Measurements from ENCODE around the gene PRR22.

Gene PRR22

GRCh38 chr19:5784581-5785147, at the start of gene PRR22:
TSS of gene PRR22 (minus strand) at chr19:5784746. CDS start at chr19:5784660, 86 bp downstream.
- DNase-seq, result no peak

- DNase-seq, result no peak
Observed at GRCh38 chr19:5832527-5833216, 48.1 kb upstream of the PRR22 start.

DNA sequence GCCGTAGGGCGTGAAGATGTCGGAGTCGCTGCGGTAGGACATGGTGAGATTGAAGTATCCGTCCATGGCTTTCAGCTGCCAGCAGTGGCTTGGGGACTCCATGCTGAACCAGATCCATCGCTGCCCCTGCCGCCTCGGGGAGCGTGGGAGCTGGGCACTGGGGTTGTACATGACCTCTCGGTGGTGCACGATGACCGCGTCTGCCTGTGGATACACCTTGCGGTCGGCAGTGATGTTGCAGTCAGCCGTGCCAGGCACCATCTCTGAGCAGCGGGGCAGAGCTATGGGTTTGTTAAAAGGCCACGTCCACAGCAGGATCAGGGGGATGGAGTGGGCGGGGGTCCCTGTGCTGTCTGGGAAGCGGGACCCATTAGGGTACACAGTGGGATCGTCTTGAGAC, 47.5 kb upstream of the PRR22 start:
- DNase-seq, result no peak

DNA sequence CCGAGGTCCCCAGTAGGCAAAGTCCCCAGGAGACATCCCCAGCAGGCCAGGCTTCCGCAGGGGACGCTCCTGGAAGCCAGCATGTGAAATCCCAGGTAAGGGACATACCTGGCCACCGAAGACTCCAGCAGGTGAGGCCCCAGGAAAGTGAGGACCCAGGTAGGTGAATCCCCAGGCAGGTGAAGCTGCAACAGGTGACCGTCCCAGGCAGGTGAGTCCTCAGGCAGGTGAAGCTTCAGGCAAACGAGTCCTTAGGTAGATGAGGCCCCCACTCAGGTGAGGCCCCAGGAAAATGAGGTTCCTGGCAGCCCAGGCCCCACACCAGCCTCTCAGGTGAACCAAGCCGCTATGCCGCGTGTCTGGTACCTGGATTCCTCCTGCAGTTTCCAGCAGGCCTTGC, 46.6 kb upstream of the PRR22 start:
- no peak for DNase-seq

GRCh38 chr19:5829567-5830310, 45.2 kb upstream of the PRR22 start:
- DNase-seq, result no peak

- peak; percentile 73 for DNase-seq
Observed at GRCh38 chr19:5828661-5829566, 44.4 kb upstream of the PRR22 start.

GRCh38 chr19:5827891-5828660, 43.5 kb upstream of the PRR22 start:
- DNase-seq, result peak; percentile 88

DNA sequence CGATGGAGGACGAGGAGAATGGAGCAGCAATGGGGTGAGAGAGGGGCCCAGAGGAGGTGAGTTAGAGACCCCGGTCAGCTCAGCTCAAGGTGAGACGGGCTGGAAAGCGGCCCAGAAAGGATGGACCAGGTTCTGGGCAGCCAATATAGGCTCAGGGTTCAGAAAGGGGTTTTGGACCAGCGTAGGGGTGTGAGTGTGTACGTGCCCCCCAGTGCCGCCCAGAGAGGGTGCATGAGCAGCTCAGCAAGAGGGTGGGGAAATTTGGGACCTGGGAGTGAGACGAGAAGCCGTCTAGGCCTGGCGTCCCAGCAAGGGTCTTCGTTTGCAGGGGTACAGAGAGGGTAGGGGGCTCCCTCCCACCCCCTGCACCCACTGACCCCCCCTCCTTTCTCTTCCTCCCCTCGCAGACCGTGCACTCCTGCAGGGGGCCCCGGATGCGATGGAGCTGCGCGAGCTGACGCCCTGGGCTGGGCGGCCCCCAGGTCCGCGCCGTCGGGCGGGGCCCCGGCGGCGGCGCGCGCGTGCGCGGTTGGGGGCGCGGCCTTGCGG, 42.9 kb upstream of the PRR22 start:
- DNase-seq, result peak; percentile 33

DNA sequence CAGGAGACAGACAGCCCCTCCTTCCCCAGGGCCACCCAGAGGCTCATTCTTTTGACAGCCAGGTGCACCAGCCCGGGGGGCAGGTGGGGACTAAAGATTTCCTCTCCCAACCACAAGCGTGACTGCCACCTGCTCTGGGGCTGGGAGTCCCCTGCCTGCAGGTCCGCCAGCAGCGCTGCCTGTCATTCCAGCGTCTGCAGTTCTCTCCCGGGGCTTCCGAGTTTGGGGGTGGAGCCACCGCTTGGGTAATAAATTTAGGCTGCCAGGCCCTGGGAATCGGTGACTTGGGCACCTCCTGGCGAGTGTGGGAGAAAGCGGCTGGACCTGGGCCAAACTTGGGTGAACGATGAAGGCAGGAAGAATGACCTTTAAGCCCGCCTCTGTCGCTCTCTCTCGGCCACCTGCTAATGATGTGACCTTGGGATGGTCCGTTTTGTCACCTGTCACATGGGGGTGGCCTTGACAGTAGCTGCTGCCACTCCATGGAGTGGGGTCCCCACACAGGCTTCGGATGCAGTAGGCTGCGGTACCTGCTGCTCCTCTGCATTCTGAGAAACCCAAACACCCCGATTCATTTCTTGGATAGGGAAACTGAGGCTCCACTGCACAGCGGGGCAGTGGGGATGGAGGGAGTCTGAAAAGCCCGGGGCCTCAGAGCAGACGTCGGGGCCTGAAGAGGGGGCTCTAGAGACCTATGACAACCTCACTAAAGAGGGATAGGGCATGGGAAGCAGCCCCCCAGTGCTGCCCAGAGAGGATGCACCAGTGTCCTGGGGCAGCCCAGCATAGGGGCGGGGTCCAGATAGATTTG, 42.2 kb upstream of the PRR22 start:
- DNase-seq, result peak; percentile 95

DNA sequence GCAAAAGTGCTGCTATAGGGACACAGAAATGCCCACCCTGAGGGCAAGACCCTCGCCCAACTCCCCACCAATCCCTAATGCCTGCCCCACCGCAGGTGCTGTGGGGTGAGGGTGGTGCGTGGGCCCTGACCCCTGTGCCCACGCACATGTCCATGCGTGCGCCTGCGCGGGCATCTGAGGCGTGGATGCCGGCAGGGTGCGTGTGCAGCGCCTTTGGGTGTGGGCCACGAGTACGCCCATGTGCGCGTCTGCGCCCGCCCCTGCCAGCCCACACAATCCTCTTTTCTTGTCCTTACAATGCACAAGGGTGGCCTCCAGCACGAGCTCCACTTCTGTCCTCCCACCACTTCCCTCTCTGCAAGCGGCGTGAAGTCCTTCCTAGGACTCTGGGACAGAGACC, 40.6 kb upstream of the PRR22 start:
- DNase-seq, result no peak

DNA sequence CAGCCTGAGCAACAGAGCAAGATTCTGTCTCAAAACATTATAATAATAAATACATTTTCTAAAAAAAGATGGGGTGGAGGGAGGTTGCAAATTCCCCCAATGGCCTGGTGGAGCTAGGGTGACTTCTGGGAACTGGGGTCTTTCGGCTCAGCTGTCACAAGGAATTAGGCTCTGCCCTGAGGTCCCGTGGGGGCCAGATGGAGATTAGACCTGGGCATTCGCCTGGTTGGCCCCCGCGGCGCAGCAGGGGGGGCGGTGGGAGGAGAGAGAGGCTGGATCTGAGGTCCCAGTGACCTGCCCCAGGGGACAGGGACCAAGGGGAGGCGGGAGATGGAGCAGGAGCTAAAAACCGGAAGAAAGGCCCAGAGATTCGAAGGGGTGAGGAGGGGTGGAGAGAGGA, 40.2 kb upstream of the PRR22 start:
- no peak for DNase-seq

GRCh38 chr19:5823579-5824281, 39.2 kb upstream of the PRR22 start:
- no peak for DNase-seq

DNA sequence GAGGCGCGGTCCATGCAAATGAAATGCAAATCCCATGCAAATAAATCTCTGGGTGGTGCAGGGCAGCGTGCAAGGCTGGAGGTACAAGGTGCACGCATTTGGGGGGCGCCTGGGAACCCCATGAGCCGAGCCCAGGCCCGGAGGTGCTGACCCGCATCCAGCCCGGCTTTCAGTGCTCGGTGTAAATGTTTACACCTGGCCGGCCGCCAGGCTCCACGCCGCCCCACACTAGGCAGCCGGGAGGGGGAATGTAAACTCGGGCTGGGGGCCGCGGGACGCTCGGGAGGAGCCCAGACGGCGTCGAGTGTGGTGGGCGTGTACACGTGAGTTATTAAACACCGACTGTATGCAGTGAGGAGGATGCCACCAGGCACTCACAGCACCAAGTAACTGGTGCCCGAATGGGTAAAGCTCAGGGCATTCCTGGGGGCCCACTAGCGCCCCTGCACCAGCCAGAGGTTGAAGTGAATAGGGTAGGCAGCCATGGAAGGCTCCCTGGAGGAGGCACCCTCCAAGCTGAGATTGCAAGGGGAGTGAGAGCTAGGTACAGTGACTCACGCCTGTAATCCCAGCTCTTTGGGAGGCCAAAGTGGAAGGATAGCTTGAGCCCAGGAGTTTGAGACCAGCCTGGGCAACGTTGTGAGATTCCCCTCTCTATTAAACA, 37.8 kb upstream of the PRR22 start:
- DNase-seq, result no peak

GRCh38 chr19:5821521-5822180, 37.1 kb upstream of the PRR22 start:
- no peak for DNase-seq

DNA sequence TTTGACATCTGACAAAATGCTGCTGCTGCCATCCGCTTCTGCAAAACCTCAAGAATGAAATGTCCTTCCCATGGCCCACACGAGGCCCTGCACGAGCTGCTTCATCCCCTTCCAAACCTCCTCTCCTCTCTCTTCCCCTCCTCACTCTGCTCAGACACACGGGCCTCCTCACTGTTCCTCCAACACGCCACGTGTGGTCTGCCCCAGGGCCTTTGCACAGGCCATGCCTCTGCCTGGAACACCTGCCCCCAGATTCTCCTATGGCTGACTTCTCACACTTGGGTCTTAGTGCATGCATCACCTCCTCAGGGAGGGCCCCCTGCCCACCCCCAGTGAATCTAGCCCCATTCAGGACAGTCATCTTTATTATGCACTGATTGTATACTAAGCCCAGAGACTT, 36.2 kb upstream of the PRR22 start:
- DNase-seq, result no peak

DNA sequence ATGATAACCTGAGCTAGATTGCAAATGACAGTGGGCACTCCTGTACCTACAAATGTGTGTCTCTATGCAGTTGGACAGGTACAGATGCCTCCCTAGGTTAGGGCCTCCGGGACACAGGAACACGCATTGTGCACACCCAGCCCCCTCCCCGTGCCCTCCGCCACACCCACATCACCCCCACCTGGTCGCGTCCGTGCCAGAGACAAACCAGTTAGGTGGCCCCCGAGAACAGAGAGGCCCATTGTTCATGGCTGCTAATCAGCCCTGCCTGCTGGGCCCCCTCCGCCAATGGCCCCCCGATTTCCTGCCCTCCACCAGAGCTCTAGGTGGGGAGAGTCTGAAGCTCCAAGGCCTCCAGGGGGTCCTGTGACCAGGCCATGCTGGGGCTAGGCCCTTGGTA, 34.0 kb upstream of the PRR22 start:
- no peak for DNase-seq

DNA sequence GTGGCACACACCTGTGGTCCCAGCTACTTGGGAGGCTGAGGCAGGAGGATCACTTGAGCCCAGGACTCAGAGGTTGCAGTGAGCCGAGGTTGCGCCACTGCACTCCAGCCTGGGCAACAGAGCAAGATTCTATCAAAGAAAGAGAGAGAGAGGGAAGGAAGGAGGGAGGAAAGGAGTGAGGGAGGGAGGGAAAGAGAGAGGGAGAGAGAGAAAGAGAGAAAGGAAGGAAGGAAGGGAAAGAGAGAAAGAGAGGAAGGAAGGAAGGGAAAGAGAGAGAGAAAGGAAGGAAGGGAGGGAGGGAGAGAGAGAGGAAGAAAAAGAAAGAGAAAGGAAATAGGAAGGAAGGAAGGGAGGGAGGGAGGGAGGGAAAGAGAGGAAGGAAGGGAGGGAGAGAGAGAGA, 32.7 kb upstream of the PRR22 start:
- no peak for DNase-seq

DNA sequence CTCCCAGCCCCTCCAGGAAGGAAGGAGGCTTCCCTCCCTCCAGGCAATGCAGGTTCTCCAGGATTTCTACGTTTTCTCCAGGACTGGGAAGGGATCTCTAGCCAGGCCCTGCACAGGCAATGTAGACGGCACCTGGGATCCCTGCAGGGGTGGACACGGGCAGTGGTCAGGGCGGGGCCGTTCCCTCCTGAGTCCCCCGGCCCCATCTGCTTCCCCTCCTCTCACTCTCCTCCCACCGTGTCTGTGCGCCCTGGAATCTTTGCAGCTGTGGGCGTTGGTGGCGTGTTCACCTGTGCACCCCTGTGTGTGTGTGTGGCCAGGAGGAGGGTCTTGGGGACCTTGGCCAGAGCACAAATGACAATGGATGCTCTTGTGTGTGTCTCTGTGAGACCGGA, 30.3 kb upstream of the PRR22 start:
- no peak for DNase-seq

DNA sequence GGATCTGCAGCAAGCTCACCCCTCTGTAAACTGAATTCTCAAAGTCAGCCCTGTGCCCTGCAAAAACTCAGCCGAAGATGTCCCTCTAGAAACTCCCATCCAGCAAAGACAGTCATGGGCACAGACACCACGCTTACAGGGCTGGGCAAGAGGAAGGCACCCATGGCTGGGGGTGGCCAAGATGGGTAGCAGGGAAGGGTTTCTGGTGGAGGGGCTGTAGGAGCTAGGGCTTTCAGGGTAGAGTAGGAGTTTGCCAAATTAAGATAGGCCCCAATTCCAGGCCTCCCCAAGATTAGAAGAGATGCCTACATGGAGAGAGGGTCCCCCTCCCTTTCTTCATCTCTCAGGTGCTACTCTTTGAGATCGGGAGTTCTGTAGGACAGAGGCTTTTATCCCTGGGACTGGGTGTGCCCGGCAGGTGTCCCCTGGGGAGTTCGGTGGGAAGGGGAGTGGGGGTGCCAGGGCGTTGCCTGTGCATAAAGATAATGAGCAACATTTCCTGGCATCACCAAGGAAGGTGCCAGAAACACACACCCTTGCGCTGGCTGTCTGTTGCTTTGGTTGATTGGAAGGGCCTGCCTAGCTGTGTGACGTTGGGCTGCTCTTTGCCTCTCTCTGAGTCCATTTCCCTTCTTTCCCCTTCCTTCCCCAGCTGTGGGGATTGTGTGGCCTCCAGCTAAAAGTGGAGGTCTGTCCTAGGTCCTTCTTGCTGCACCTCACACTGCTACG, 29.7 kb upstream of the PRR22 start:
- no peak for DNase-seq
